Nephron progenitor cell (in vitro differentiated cells): ENCODE results near the gene TECTB.

Experiments used
- DNase-seq: peaks from one replicate; pipeline ENCODE4 v3.0.0; 2021
- H3K27ac Mint-ChIP-seq: 2 replicates; pipeline ENCODE4 v1.8.0; 2021; ENCODE audit warnings: mild to moderate bottlenecking, moderate library complexity, mixed read lengths
- H3K27me3 Mint-ChIP-seq: 2 replicates; pipeline ENCODE4 v1.8.0; 2021; ENCODE audit warnings: mild to moderate bottlenecking, low read depth, mixed read lengths; ENCODE audit not compliant: poor library complexity
- H3K36me3 Mint-ChIP-seq: 2 replicates; pipeline ENCODE4 v1.8.0; 2021; ENCODE audit warnings: low read depth, mixed read lengths
- H3K4me1 Mint-ChIP-seq: 2 replicates; pipeline ENCODE4 v1.8.0; 2021; ENCODE audit warnings: mixed read lengths
- H3K4me3 Mint-ChIP-seq: 2 replicates; pipeline ENCODE4 v1.8.0; 2021; ENCODE audit warnings: mild to moderate bottlenecking, moderate library complexity, mixed read lengths
- H3K9me3 Mint-ChIP-seq: 2 replicates; pipeline ENCODE4 v1.8.0; 2021; ENCODE audit warnings: mild to moderate bottlenecking, moderate library complexity, mixed read lengths
- TF ChIP-seq, protein P1 (sequence below): fragments of 200-600 bp; sonication (generic); IDR thresholded peaks from 2 replicates; pipeline ENCODE4 v1.5.0; 2021; ENCODE audit warnings: antibody characterized with exemption

The TECTB gene

DNA sequence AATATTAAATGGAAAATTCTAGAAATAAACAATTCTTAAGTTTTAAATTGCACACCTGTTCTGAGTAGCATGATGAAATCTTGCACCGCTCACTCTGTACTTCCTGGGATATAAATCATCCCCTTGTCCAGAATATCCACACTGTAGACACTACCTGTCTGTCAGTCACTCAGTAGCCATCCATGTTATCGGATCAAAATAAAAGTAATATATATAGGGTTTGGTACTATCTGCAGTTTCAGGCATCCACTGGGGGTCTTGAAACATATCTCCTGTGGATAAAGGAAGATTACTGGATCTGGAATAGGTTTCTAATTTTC is 6.8 kb downstream of the TECTB start:
- Mint-ChIP-seq H3K4me3 (no peak overlapping the region), H3K9me3 (no peaks in the 10 kb centered on the region), H3K36me3 (no peaks in the 10 kb centered on the region), H3K27me3 (peaks cover 9% of the 10 kb centered on the region), H3K27ac (no peak overlapping the region), H3K4me1 (no peaks in the 10 kb centered on the region)
- DNase-seq, result no peak
- TF ChIP-seq, protein P1, sequence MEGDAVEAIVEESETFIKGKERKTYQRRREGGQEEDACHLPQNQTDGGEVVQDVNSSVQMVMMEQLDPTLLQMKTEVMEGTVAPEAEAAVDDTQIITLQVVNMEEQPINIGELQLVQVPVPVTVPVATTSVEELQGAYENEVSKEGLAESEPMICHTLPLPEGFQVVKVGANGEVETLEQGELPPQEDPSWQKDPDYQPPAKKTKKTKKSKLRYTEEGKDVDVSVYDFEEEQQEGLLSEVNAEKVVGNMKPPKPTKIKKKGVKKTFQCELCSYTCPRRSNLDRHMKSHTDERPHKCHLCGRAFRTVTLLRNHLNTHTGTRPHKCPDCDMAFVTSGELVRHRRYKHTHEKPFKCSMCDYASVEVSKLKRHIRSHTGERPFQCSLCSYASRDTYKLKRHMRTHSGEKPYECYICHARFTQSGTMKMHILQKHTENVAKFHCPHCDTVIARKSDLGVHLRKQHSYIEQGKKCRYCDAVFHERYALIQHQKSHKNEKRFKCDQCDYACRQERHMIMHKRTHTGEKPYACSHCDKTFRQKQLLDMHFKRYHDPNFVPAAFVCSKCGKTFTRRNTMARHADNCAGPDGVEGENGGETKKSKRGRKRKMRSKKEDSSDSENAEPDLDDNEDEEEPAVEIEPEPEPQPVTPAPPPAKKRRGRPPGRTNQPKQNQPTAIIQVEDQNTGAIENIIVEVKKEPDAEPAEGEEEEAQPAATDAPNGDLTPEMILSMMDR, result no peak

DNA sequence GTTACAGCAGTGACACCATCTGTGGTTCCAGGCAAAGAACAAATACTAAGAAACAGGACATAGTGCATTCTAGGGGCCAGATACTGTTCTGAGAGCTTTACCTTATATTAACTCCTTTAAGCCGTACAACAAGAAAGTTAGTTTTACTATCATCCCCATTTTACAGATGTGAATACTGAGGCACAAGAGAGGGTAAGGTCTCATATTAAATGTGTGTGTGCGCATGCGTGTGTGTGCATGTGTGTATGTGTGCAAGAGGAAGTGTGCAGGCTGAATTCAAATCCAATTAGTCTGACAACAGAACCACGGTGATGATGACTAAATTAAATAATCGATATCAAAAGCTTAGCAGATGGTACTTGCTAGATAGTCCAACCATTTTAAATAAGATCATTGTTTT is 11.0 kb downstream of the TECTB start:
- no peaks in the 10 kb centered on the region for H3K36me3 Mint-ChIP-seq
- H3K9me3 Mint-ChIP-seq, result no peaks in the 10 kb centered on the region
- H3K4me1 Mint-ChIP-seq, result peaks cover 13% of the 10 kb centered on the region
- H3K27ac Mint-ChIP-seq, result no peak overlapping the region
- DNase-seq, result no peak
- TF ChIP-seq, protein P1, result no peak
- H3K27me3 Mint-ChIP-seq, result peaks cover 6% of the 10 kb centered on the region
- H3K4me3 Mint-ChIP-seq, result no peak overlapping the region

DNA sequence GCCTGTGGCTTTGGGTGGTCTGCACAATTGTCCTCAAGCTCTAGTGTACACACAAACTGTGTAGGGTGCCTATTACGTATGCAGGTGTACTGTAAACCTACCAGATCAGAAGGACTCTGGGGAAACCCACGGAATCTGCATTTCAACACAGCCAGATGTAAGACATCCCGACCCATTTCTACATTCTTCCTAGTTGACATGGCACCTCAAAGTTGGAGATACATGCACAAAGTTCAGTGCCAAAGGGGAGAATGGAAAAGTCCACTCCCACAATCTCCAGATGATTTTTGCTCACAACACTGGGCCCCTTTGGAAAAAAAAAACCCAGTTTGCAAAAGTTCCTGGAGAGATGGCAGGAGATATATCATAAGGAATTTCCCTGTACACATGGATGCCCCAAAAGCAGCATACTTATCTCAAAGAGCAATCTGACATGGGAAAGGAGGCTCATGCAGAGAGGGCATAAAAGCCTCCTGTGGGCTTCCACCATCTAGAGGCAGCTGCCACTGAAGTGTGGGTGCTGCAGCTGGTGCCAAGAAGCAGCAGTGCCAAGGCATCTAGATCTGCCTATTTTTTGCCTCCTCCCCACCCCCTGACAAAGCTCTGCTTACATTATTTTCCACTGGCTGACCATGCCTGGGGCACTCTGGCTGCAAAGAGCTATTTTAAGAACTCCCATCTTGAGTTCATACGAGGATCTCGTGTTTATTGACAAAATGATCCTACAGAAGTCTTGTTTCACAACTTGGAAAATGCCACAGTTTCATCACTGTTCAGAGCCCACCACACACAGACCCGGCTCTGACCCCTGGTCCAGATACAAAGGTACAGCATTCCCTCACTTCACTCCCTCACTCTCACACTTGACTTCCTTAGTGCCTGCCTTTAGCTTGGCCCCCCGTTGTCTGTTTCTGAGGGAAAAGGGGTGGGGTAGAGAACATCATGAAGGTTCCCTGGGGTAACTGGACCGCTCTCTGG is 12.9 kb downstream of the TECTB start:
- DNase-seq, result no peak
- TF ChIP-seq, protein P1, result no peak
- Mint-ChIP-seq H3K27ac (no peak overlapping the region), H3K4me1 (peaks cover 13% of the 10 kb centered on the region), H3K27me3 (peaks cover 11% of the 10 kb centered on the region), H3K4me3 (no peak overlapping the region), H3K36me3 (no peaks in the 10 kb centered on the region), H3K9me3 (no peaks in the 10 kb centered on the region)

DNA sequence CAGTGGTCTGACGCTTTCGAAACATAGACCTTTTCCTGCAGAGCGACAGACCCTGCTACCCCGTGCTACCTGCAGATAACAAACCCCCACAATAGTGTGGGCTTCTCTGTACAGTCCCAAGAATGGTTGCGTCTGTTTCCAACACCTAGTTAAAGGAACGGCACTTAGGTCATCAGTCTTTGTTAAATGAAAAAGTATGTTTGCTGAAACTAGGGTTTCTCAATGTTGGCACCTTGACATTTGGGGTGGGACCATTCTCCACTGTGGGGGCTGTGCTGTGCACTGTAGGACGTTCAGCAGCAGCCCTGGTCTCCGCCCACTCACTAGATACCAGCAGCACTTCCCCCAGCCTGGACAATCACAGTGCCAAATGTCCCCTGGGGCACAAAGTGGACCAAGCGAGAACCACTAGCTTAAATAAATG is 13.7 kb downstream of the TECTB start:
- TF ChIP-seq, protein P1, result no peak
- no peak for DNase-seq
- no peak overlapping the region for H3K4me3 Mint-ChIP-seq

DNA sequence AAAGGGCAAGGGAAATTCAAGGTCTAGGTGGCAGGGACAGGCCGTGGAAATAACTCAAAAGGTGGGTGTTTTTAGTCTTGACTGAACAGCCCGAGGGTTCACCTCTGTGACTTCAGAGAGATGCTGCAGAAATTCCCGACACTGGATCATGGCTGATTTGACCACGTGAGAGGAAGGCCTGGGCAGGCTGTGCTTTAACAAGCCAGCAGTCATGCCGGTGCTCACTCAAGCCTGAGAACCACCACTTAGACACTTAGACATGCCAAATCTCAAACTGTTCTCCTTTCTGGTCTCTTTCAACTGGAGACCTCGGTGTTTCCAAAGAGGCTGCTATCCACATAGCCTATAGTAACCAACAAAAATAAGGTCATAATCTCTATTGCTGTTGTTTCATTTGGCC is 15.4 kb downstream of the TECTB start:
- TF ChIP-seq, protein P1, result no peak
- Mint-ChIP-seq H3K27ac (no peak overlapping the region), H3K4me1 (peaks cover 13% of the 10 kb centered on the region)

More for the DNA sequence above, 13.7 kb downstream of the TECTB start:
- Mint-ChIP-seq H3K27ac (no peak overlapping the region), H3K36me3 (no peaks in the 10 kb centered on the region), H3K27me3 (peaks cover 11% of the 10 kb centered on the region), H3K9me3 (no peaks in the 10 kb centered on the region), H3K4me1 (peaks cover 13% of the 10 kb centered on the region)

DNA sequence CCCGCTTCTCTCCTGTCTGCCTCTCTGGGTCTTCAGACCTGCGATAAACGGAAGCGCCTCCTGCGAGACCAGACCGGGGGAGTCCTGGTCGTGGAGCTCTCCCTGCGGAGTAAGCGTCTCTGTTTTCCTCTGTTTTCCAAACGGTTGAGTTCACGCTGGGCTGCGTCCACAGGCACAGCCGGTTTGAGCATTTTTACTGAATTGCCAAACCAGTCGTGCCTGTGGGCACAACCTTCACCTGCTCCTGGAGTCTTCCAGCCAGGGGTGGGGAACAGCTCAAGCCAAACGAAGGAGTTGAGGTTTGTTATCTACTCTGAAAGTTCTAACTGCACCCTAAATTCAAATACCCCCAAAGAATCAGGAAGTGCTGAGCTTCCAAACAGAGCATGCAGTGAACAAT is 16.3 kb downstream of the TECTB start:
- H3K9me3 Mint-ChIP-seq, result no peaks in the 10 kb centered on the region
- DNase-seq, result no peak
- H3K27ac Mint-ChIP-seq, result peak overlapping the region; percentile 78
- no peaks in the 10 kb centered on the region for H3K36me3 Mint-ChIP-seq
- H3K27me3 Mint-ChIP-seq, result peaks cover 15% of the 10 kb centered on the region
- peaks cover 13% of the 10 kb centered on the region for H3K4me1 Mint-ChIP-seq
- H3K4me3 Mint-ChIP-seq, result no peak overlapping the region
- TF ChIP-seq, protein P1, result no peak

More for the DNA sequence above, 15.4 kb downstream of the TECTB start:
- H3K9me3 Mint-ChIP-seq, result no peaks in the 10 kb centered on the region
- H3K4me3 Mint-ChIP-seq, result no peak overlapping the region
- peaks cover 15% of the 10 kb centered on the region for H3K27me3 Mint-ChIP-seq
- H3K36me3 Mint-ChIP-seq, result no peaks in the 10 kb centered on the region
- DNase-seq, result no peak
